Activated naive CD4-positive, alpha-beta T cell treated with anti-CD3 and anti-CD28 coated beads for 36 hours (primary cell): Measurements from ENCODE around the gene TFE3. TPM values are rescaled to one million over a fixed set of nuclear protein-coding genes. Genes with fewer than 3 reads are reported as not detected.

Source experiments
- CTCF ChIA-PET: fragments of 350-600 bp; sonication (Branson Sonifier 250); formaldehyde crosslinking; loops from one replicate; lab custom pipeline; 2021; ENCODE audit warnings: antibody characterized with exemption; lab: Charles Lee
- DNase-seq: peaks from one replicate; pipeline ENCODE4 v3.0.0-alpha.2; 2020
- H3K27ac Mint-ChIP-seq: one replicate; pipeline ENCODE4 v1.8.0; 2021; ENCODE audit warnings: mild to moderate bottlenecking, mixed read lengths
- H3K27me3 Mint-ChIP-seq: one replicate; pipeline ENCODE4 v1.8.0; 2021; ENCODE audit warnings: low read depth, mixed read lengths
- H3K36me3 Mint-ChIP-seq: one replicate; pipeline ENCODE4 v1.8.0; 2021; ENCODE audit warnings: low read depth, mixed read lengths
- H3K4me1 Mint-ChIP-seq: one replicate; pipeline ENCODE4 v1.8.0; 2021; ENCODE audit warnings: low read depth, mixed read lengths
- H3K4me3 Mint-ChIP-seq: one replicate; pipeline ENCODE4 v1.8.0; 2021; ENCODE audit warnings: mild to moderate bottlenecking, moderate library complexity, mixed read lengths
- H3K9me3 Mint-ChIP-seq: one replicate; pipeline ENCODE4 v1.8.0; 2021; ENCODE audit warnings: mixed read lengths
- intact Hi-C: fragments of 100-400 bp; cut with micrococcal nuclease; formaldehyde crosslinking; loops from one replicate; pipeline ENCODE4 v1.15.1; 2023
- total RNA-seq, 2 experiments: library from RNA; stranded (reverse); gene quantifications; one replicate each; pipeline ENCODE4 v1.2.3, GENCODE V29; 2021

Gene TFE3
- total RNA-seq, 2 experiments from 2014 or later, result 34.7 to 35.5 TPM

DNA sequence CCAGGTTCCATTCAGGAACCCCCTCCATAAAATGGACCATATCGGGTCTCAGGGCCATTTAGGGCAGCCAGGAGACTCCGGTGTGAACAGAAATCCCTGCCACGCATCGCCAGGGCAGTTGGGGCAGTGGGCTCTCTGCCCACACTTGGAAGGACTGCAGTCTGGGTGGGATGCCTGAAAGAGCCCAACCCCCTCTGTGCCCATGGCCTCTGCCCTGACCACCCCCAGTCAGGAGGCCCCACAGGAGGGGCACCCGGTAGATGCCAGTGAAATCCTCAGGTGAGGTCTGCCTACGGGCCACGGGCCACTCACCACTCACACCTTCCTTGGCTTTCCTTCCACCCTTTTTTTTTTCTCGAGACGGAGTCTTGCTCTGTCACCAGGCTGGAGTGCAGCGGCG lies 25.9 kb upstream of the TFE3 start:
- H3K4me3 Mint-ChIP-seq, result no peak overlapping the region
- H3K9me3 Mint-ChIP-seq, result no peaks in the 10 kb centered on the region
- H3K27ac Mint-ChIP-seq, result no peak overlapping the region
- peaks cover 5% of the 10 kb centered on the region for H3K36me3 Mint-ChIP-seq
- H3K4me1 Mint-ChIP-seq, result peaks cover 12% of the 10 kb centered on the region
- H3K27me3 Mint-ChIP-seq, result no peaks in the 10 kb centered on the region
- CTCF ChIA-PET, result no interaction called here
- intact Hi-C loops, result no loop called here
- DNase-seq, result no peak

GRCh38 chrX:49067285-49068120 lies 24.3 kb upstream of the TFE3 start:
- Mint-ChIP-seq H3K4me1 (peaks cover 3% of the 10 kb centered on the region), H3K27me3 (no peaks in the 10 kb centered on the region), H3K27ac (no peak overlapping the region), H3K9me3 (no peaks in the 10 kb centered on the region), H3K4me3 (no peak overlapping the region), H3K36me3 (no peaks in the 10 kb centered on the region)
- intact Hi-C loops, result no loop called here
- CTCF ChIA-PET, result no interaction called here
- no peak for DNase-seq

- Mint-ChIP-seq H3K4me3 (no peak overlapping the region), H3K36me3 (no peaks in the 10 kb centered on the region), H3K27me3 (no peaks in the 10 kb centered on the region), H3K4me1 (no peaks in the 10 kb centered on the region), H3K9me3 (no peaks in the 10 kb centered on the region), H3K27ac (no peak overlapping the region)
- intact Hi-C loops, result no loop called here
- DNase-seq, result no peak
- CTCF ChIA-PET, result no interaction called here
Measured at GRCh38 chrX:49066690-49067089, 23.5 kb upstream of the TFE3 start.

GRCh38 chrX:49066278-49066677 lies 23.1 kb upstream of the TFE3 start:
- no peaks in the 10 kb centered on the region for H3K36me3 Mint-ChIP-seq
- CTCF ChIA-PET, result no interaction called here
- intact Hi-C loops, result no loop called here
- no peak overlapping the region for H3K4me3 Mint-ChIP-seq
- peak overlapping the region; percentile 18 for H3K27ac Mint-ChIP-seq
- no peaks in the 10 kb centered on the region for H3K27me3 Mint-ChIP-seq
- DNase-seq, result no peak
- H3K9me3 Mint-ChIP-seq, result no peaks in the 10 kb centered on the region
- no peaks in the 10 kb centered on the region for H3K4me1 Mint-ChIP-seq

DNA sequence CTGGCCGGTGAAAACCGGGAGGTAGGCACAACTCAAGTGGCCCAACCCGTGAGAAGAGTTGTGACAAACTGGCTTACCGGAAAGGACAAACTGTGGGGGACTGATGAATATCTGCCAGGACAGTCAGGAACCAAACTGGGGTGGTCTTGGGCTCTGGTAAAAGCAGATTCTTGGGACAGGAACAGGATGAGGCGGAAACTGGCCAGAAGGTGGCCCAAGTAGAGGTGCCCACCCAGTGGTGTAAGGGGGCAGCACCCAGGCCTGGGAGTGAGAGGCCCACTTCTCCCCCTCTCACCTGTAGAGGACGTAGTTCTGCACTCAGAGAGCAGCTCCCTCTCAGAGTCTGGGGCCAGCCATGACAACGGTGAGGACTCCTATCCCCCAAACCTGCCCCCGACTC lies 21.6 kb upstream of the TFE3 start:
- CTCF ChIA-PET, result no interaction called here
- no peaks in the 10 kb centered on the region for H3K36me3 Mint-ChIP-seq
- intact Hi-C loops, result no loop called here

DNA sequence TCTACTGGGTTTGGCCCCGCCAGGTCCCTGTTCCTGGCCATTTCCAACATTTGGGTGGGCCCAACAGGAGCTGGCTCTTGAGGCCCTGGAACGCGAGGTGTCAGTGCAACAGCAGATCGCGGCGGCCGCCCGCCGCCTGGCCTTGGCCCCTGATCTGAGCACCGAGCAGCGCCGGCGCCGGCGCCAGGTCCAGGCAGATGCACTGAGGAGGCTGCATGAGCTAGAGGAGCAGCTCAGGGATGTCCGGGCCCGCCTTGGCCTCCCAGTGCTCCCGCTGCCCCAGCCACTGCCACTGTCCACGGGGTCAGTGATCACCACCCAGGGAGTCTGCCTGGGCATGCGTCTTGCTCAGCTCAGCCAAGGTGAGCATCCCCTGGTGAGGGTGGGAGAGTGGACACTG lies 21.1 kb upstream of the TFE3 start:
- CTCF ChIA-PET, result no interaction called here
- H3K9me3 Mint-ChIP-seq, result no peaks in the 10 kb centered on the region
- peak overlapping the region; percentile 26 for H3K27ac Mint-ChIP-seq

More for the DNA sequence above, 21.6 kb upstream of the TFE3 start:
- H3K4me3 Mint-ChIP-seq, result no peak overlapping the region
- H3K27me3 Mint-ChIP-seq, result no peaks in the 10 kb centered on the region
- H3K4me1 Mint-ChIP-seq, result no peaks in the 10 kb centered on the region
- H3K9me3 Mint-ChIP-seq, result no peaks in the 10 kb centered on the region
- DNase-seq, result no peak
- H3K27ac Mint-ChIP-seq, result peak overlapping the region; percentile 26

DNA sequence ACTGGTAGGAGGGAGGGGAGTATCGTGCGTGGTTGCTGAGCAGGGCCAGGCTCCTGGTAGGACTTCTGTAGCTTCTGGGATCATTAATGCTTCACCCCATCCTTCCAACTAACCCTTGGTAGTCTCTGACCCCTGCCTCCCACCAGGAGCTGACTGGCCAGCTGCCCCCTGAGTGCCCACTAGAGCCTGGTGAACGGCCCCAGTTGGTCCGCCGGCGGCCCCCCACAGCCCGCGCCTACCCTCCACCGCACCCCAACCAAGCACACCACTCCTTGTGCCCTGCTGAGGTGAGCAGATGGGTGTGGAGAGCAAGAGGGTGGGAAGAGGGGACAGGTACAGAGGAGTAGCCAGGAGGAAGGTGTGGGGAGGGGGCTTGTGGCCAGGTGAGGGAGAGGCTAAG lies 20.6 kb upstream of the TFE3 start:
- no peak overlapping the region for H3K4me3 Mint-ChIP-seq
- no peak for DNase-seq
- intact Hi-C loops, result no loop called here
- CTCF ChIA-PET, result no interaction called here
- no peaks in the 10 kb centered on the region for H3K4me1 Mint-ChIP-seq
- H3K36me3 Mint-ChIP-seq, result no peaks in the 10 kb centered on the region
- no peaks in the 10 kb centered on the region for H3K9me3 Mint-ChIP-seq
- H3K27me3 Mint-ChIP-seq, result no peaks in the 10 kb centered on the region
- H3K27ac Mint-ChIP-seq, result no peak overlapping the region

More for the DNA sequence above, 21.1 kb upstream of the TFE3 start:
- no peak for DNase-seq
- no peaks in the 10 kb centered on the region for H3K4me1 Mint-ChIP-seq
- intact Hi-C loops, result no loop called here
- H3K36me3 Mint-ChIP-seq, result no peaks in the 10 kb centered on the region
- H3K27me3 Mint-ChIP-seq, result no peaks in the 10 kb centered on the region
- no peak overlapping the region for H3K4me3 Mint-ChIP-seq

DNA sequence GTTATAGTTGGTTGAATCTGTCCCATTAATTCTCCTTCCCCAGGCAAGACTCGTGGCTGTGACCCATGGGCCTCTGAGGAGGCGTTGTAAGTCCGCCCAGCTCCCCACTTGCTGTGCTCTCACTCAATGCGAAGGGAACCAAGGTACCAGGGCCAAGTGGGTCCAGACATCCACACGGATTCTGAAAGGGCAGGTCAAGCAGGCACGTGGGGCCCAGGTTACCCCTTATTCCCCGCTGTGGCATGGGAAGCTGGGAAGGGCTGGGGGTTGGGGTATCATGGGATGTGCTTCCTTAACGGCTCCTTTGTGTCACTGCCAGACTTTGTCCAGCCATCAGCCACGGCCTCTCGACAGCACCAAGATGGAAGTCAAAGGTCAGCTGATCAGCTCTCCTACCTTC lies 18.8 kb upstream of the TFE3 start:
- Mint-ChIP-seq H3K27me3 (no peaks in the 10 kb centered on the region), H3K9me3 (no peaks in the 10 kb centered on the region), H3K36me3 (no peaks in the 10 kb centered on the region), H3K27ac (no peak overlapping the region), H3K4me3 (no peak overlapping the region), H3K4me1 (no peaks in the 10 kb centered on the region)
- DNase-seq, result no peak
- intact Hi-C loops, result no loop called here
- CTCF ChIA-PET, result no interaction called here

GRCh38 chrX:49061490-49061889 lies 18.3 kb upstream of the TFE3 start:
- H3K27me3 Mint-ChIP-seq, result no peaks in the 10 kb centered on the region
- H3K36me3 Mint-ChIP-seq, result no peaks in the 10 kb centered on the region
- peaks cover 2% of the 10 kb centered on the region for H3K4me1 Mint-ChIP-seq
- no peak for DNase-seq
- CTCF ChIA-PET, result no interaction called here
- intact Hi-C loops, result no loop called here
- H3K27ac Mint-ChIP-seq, result no peak overlapping the region
- H3K4me3 Mint-ChIP-seq, result no peak overlapping the region
- H3K9me3 Mint-ChIP-seq, result no peaks in the 10 kb centered on the region

- intact Hi-C loops, result no loop called here
- H3K9me3 Mint-ChIP-seq, result no peaks in the 10 kb centered on the region
- peaks cover 4% of the 10 kb centered on the region for H3K4me1 Mint-ChIP-seq
- H3K36me3 Mint-ChIP-seq, result no peaks in the 10 kb centered on the region
- H3K4me3 Mint-ChIP-seq, result no peak overlapping the region
- H3K27ac Mint-ChIP-seq, result peak overlapping the region; percentile 59
- DNase-seq, result no peak
- CTCF ChIA-PET, result no interaction called here
- H3K27me3 Mint-ChIP-seq, result no peaks in the 10 kb centered on the region
Measured at GRCh38 chrX:49060914-49061313, 17.8 kb upstream of the TFE3 start.

DNA sequence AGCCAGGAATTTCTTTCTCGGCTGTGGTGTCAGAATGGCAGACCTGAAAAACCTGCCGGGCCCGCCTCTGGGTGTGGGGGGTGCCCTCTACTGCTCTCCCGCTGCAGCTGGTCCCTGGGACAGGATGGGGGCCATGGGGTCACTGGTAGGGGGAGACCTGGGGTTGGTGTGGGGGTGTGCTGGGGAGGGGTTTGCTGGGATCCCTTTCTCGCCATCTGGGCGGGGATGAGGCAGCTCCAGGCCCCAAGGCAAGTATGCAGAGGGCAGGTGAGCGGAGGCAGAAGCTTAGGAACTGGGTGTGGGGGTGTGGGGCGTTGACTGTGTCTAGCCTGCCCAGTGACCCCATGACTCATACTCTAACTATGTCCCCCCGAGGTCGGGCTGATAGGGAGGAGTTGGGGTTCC lies 16.5 kb upstream of the TFE3 start:
- H3K27ac Mint-ChIP-seq, result no peak overlapping the region
- no peak for DNase-seq
- H3K9me3 Mint-ChIP-seq, result no peaks in the 10 kb centered on the region
- H3K4me1 Mint-ChIP-seq, result peaks cover 14% of the 10 kb centered on the region
- H3K4me3 Mint-ChIP-seq, result no peak overlapping the region
- CTCF ChIA-PET, result no interaction called here
- no peaks in the 10 kb centered on the region for H3K36me3 Mint-ChIP-seq
- intact Hi-C loops, result no loop called here
- H3K27me3 Mint-ChIP-seq, result no peaks in the 10 kb centered on the region

- DNase-seq, result no peak
- CTCF ChIA-PET, result no interaction called here
- Mint-ChIP-seq H3K27ac (no peak overlapping the region), H3K36me3 (no peaks in the 10 kb centered on the region), H3K4me3 (no peak overlapping the region), H3K4me1 (peaks cover 19% of the 10 kb centered on the region), H3K27me3 (no peaks in the 10 kb centered on the region), H3K9me3 (no peaks in the 10 kb centered on the region)
- intact Hi-C loops, result no loop called here
Measured at GRCh38 chrX:49059201-49059600, 16.0 kb upstream of the TFE3 start.

GRCh38 chrX:49058794-49059193 lies 15.6 kb upstream of the TFE3 start, which contains the start of gene CCDC120:
TSS of gene CCDC120 (plus strand) at chrX:49058999. CDS start at chrX:49062042, 3,043 bp downstream.
- intact Hi-C loops, result no loop called here
- DNase-seq, result no peak
- Mint-ChIP-seq H3K27me3 (no peaks in the 10 kb centered on the region), H3K27ac (no peak within 1 kb of the TSS), H3K4me3 (no peak within 1 kb of the TSS), H3K36me3 (no peaks in the 10 kb centered on the region), H3K4me1 (peaks cover 23% of the 10 kb centered on the region), H3K9me3 (no peaks in the 10 kb centered on the region)
- CTCF ChIA-PET, result no interaction called here
